ENCODE measurements around the gene TLL2.

DNA sequence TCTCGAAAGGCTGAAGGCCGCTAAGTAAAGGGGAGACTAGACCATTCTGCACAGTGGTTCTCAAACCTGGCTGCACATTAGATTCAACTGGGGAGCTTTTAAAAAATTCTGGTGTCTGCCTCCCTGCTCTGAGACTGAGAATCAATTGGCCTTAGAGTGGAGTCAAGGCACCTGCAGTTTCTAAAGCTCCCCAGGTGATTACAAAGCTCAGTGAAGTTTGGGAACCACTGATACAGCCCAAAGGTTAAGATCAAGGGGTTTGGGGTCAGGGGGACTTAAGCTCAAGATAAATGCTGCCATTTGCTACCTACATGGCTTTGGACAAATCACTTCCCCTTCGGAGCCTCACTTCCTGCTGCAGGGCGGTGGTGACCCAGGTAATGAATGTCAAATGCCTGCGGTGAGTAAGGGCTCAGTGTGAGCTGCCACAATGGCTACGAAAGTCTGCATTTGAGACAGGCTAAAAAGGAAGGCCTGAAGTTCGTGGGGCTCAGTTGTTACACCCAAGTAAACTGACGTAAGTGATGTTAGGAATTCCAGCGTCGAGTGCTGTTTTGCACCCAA is 72.3 kb downstream of the TLL2 start:
- TF ChIP-seq, protein P1, sequence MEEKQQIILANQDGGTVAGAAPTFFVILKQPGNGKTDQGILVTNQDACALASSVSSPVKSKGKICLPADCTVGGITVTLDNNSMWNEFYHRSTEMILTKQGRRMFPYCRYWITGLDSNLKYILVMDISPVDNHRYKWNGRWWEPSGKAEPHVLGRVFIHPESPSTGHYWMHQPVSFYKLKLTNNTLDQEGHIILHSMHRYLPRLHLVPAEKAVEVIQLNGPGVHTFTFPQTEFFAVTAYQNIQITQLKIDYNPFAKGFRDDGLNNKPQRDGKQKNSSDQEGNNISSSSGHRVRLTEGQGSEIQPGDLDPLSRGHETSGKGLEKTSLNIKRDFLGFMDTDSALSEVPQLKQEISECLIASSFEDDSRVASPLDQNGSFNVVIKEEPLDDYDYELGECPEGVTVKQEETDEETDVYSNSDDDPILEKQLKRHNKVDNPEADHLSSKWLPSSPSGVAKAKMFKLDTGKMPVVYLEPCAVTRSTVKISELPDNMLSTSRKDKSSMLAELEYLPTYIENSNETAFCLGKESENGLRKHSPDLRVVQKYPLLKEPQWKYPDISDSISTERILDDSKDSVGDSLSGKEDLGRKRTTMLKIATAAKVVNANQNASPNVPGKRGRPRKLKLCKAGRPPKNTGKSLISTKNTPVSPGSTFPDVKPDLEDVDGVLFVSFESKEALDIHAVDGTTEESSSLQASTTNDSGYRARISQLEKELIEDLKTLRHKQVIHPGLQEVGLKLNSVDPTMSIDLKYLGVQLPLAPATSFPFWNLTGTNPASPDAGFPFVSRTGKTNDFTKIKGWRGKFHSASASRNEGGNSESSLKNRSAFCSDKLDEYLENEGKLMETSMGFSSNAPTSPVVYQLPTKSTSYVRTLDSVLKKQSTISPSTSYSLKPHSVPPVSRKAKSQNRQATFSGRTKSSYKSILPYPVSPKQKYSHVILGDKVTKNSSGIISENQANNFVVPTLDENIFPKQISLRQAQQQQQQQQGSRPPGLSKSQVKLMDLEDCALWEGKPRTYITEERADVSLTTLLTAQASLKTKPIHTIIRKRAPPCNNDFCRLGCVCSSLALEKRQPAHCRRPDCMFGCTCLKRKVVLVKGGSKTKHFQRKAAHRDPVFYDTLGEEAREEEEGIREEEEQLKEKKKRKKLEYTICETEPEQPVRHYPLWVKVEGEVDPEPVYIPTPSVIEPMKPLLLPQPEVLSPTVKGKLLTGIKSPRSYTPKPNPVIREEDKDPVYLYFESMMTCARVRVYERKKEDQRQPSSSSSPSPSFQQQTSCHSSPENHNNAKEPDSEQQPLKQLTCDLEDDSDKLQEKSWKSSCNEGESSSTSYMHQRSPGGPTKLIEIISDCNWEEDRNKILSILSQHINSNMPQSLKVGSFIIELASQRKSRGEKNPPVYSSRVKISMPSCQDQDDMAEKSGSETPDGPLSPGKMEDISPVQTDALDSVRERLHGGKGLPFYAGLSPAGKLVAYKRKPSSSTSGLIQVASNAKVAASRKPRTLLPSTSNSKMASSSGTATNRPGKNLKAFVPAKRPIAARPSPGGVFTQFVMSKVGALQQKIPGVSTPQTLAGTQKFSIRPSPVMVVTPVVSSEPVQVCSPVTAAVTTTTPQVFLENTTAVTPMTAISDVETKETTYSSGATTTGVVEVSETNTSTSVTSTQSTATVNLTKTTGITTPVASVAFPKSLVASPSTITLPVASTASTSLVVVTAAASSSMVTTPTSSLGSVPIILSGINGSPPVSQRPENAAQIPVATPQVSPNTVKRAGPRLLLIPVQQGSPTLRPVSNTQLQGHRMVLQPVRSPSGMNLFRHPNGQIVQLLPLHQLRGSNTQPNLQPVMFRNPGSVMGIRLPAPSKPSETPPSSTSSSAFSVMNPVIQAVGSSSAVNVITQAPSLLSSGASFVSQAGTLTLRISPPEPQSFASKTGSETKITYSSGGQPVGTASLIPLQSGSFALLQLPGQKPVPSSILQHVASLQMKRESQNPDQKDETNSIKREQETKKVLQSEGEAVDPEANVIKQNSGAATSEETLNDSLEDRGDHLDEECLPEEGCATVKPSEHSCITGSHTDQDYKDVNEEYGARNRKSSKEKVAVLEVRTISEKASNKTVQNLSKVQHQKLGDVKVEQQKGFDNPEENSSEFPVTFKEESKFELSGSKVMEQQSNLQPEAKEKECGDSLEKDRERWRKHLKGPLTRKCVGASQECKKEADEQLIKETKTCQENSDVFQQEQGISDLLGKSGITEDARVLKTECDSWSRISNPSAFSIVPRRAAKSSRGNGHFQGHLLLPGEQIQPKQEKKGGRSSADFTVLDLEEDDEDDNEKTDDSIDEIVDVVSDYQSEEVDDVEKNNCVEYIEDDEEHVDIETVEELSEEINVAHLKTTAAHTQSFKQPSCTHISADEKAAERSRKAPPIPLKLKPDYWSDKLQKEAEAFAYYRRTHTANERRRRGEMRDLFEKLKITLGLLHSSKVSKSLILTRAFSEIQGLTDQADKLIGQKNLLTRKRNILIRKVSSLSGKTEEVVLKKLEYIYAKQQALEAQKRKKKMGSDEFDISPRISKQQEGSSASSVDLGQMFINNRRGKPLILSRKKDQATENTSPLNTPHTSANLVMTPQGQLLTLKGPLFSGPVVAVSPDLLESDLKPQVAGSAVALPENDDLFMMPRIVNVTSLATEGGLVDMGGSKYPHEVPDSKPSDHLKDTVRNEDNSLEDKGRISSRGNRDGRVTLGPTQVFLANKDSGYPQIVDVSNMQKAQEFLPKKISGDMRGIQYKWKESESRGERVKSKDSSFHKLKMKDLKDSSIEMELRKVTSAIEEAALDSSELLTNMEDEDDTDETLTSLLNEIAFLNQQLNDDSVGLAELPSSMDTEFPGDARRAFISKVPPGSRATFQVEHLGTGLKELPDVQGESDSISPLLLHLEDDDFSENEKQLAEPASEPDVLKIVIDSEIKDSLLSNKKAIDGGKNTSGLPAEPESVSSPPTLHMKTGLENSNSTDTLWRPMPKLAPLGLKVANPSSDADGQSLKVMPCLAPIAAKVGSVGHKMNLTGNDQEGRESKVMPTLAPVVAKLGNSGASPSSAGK (IDR thresholded peaks at IDR 0.05), result no peak
- TF ChIP-seq, protein P2, sequence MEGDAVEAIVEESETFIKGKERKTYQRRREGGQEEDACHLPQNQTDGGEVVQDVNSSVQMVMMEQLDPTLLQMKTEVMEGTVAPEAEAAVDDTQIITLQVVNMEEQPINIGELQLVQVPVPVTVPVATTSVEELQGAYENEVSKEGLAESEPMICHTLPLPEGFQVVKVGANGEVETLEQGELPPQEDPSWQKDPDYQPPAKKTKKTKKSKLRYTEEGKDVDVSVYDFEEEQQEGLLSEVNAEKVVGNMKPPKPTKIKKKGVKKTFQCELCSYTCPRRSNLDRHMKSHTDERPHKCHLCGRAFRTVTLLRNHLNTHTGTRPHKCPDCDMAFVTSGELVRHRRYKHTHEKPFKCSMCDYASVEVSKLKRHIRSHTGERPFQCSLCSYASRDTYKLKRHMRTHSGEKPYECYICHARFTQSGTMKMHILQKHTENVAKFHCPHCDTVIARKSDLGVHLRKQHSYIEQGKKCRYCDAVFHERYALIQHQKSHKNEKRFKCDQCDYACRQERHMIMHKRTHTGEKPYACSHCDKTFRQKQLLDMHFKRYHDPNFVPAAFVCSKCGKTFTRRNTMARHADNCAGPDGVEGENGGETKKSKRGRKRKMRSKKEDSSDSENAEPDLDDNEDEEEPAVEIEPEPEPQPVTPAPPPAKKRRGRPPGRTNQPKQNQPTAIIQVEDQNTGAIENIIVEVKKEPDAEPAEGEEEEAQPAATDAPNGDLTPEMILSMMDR (IDR thresholded peaks at IDR 0.05 in 2 of 3, conservative IDR thresholded peaks at IDR 0.05 in 1 of 3; ENCODE audit: insufficient read depth in 2 of 3, low read depth in 1 of 3, low read length in 3 of 3), result no peak
- no peak for TF ChIP-seq MXI1 (IDR thresholded peaks at IDR 0.05; ENCODE audit: low read depth, low read length)
- no peak for TF ChIP-seq NBN (IDR thresholded peaks at IDR 0.05; ENCODE audit: low read depth)
- TF ChIP-seq ZFP30 (CRISPR knock-in tag; IDR thresholded peaks at IDR 0.05; ENCODE audit: borderline replicate concordance), result no peak
- no peak for TF ChIP-seq CCNT2 (IDR thresholded peaks at IDR 0.05; ENCODE audit: borderline replicate concordance, extremely low read depth, insufficient read length, low read depth, low read length)

All from K562 (cell line).